ENCODE data around the gene TOR4A.

GRCh38 chr9:137325799-137326198, 48.3 kb downstream of the TOR4A start:
- TF ChIP-seq MAZ (IDR thresholded peaks at IDR 0.05; ENCODE audit: borderline replicate concordance, low read depth, low read length), result no peak
- no peak for TF ChIP-seq KDM5A (IDR thresholded peaks at IDR 0.05)
- TF ChIP-seq PBX3 (IDR thresholded peaks at IDR 0.05), result no peak
